HG03439 (cell line): ENCODE results near the gene HLA-E.
"Not testable (repeated sequence)": the region's sequence is repeated elsewhere in the genome, so short reads cannot be mapped to it uniquely, and the experiment has no call there.

Experiments used
- ATAC-seq: cut with Tn5 transposase; IDR thresholded peaks from one replicate; pipeline ENCODE4 v1.9.1; 2021; ENCODE audit warnings: mild to moderate bottlenecking, moderate library complexity; ENCODE audit not compliant: unreplicated experiment

Gene HLA-E

GRCh38 chr6:30500421-30501355 lies 11.4 kb downstream of the HLA-E start:
- ATAC-seq = no peak

- no peak for ATAC-seq
These were observed 18.8 kb downstream of the HLA-E start for GRCh38 chr6:30507849-30508827.

- peak; percentile 51 for ATAC-seq
These were observed 19.8 kb downstream of the HLA-E start for GRCh38 chr6:30508890-30509736.

- no peak for ATAC-seq
These were observed 21.3 kb downstream of the HLA-E start for GRCh38 chr6:30510419-30511168.

GRCh38 chr6:30511169-30511546 lies 21.8 kb downstream of the HLA-E start:
- ATAC-seq = no peak

- no peak for ATAC-seq
These were observed 24.1 kb downstream of the HLA-E start for GRCh38 chr6:30513451-30513850.

GRCh38 chr6:30515106-30515505 lies 25.8 kb downstream of the HLA-E start:
- no peak for ATAC-seq

GRCh38 chr6:30515944-30516753 lies 26.8 kb downstream of the HLA-E start:
- peak; percentile 79 for ATAC-seq

GRCh38 chr6:30516754-30517076 lies 27.4 kb downstream of the HLA-E start:
- not testable (repeated sequence) for ATAC-seq

- not testable (repeated sequence) for ATAC-seq
These were observed 28.6 kb downstream of the HLA-E start for GRCh38 chr6:30517767-30518504.

- not testable (repeated sequence) for ATAC-seq
These were observed 29.3 kb downstream of the HLA-E start for GRCh38 chr6:30518505-30519145.

- ATAC-seq = no peak
These were observed 31.2 kb downstream of the HLA-E start for GRCh38 chr6:30520522-30520921.

GRCh38 chr6:30521082-30521481 lies 31.8 kb downstream of the HLA-E start:
- ATAC-seq = not testable (repeated sequence)

GRCh38 chr6:30521952-30522351 lies 32.6 kb downstream of the HLA-E start:
- not testable (repeated sequence) for ATAC-seq

GRCh38 chr6:30526444-30526843 lies 37.1 kb downstream of the HLA-E start:
- not testable (repeated sequence) for ATAC-seq

GRCh38 chr6:30529349-30529875 lies 40.1 kb downstream of the HLA-E start:
- peak; percentile 46 for ATAC-seq

- no peak for ATAC-seq
These were observed 40.7 kb downstream of the HLA-E start for GRCh38 chr6:30530014-30530413.
